Parietal lobe (tissue), 1 donor: Measurements from ENCODE around the gene PKD2L2. TPM values are rescaled to one million over a fixed set of nuclear protein-coding genes. Genes with fewer than 3 reads are reported as not detected.

Experiments
- total RNA-seq: library from RNA; depleted of rRNA; stranded (reverse); fragments of >200 nt; gene quantifications from one replicate; pipeline ENCODE4 v1.2.3, GENCODE V29; 2014

The PKD2L2 gene
- total RNA-seq = not detected

DNA sequence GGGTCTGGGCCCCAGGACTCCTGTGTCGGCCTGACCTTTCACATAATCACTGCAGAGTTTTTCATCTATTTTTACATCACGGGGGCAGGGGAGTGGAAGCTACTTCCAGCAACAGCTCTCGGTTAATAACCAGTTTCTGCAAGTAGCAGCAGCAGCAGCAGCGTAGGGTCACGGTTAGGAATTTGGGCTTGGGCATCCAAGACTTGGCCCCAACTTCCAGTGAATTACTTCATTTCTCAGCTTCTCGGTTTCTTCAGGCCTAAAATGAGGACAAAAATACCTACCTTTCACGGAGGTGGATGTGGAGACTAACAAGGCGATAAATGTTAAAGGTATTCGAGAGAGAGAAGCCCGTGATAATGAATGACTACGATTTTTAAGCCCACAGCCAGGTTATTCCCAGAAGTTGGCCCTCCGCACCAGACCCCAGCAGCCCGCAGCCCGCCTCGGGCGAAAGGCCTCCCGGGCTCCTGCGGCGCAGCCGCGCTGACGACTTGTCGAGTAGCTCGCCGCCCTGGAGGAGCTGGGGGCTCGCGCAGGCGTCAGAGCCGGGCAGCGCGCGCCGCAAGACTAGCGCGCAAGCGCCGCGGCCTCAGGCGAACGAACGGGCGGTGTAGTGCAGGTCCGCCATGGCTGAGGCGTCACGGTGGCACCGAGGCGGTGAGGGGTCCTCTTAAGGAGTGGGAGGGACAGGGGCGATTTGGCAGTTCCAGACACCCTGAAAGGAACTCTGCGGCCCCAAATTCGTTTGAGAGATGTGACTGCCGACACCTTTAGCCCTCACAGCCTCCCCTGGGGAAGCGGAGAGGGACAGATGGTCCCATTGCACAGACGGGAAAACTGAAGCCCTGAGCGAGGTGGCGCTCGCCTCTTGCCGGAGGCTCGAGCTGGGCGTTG, at the start of gene PKD2L2:
TSS of gene PKD2L2 (plus strand) at position 595 of the 897 bp plus-strand sequence. CDS start at position 630, 35 bp downstream.

DNA sequence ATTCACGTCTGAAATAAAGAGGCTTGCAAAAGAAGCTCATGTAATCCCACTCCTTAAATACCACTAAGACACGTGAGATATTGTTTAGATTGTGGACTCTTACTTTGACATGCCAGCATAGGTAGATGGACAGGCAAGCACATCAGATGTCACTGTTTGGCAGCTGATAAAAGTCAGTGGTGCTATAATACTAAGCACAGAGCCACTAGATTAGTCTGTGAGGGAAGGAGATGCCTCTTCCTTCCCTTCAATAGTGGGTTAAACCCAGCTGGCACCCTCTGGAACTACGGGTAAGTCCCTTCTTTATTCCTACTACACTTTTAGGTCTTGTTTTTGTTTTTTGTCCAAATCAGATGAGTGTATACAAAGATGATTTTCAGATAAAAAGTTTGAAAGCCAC, 21.6 kb upstream of the PKD2L2 start, which contains the start of gene MYOT:
TSS of gene MYOT (plus strand) at position 197 of the 400 bp plus-strand sequence. CDS start 2,792 bp downstream, outside the sequence.

Other genes with a start within 250 kb of the PKD2L2 start
- 24.7 TPM for gene KLHL3, start 153.4 kb upstream of the PKD2L2 start, total RNA-seq
- gene HNRNPA0, start 135.1 kb upstream of the PKD2L2 start, total RNA-seq = 40.1 TPM
- not detected for gene MYOT, start 21.6 kb upstream of the PKD2L2 start, total RNA-seq
- 114 TPM for gene FAM13B, start 143.6 kb downstream of the PKD2L2 start, total RNA-seq
- gene WNT8A, start 194.6 kb downstream of the PKD2L2 start, total RNA-seq = not detected
- gene NME5, start 250.0 kb downstream of the PKD2L2 start, total RNA-seq = 8.8 TPM